OCI-M1 (cell line): ENCODE data around the gene CBX7.

Experiments
- DNase-seq: peaks from one replicate; lab custom pipeline; 2025; lab: John Stamatoyannopoulos, UW

CBX7 gene

DNA sequence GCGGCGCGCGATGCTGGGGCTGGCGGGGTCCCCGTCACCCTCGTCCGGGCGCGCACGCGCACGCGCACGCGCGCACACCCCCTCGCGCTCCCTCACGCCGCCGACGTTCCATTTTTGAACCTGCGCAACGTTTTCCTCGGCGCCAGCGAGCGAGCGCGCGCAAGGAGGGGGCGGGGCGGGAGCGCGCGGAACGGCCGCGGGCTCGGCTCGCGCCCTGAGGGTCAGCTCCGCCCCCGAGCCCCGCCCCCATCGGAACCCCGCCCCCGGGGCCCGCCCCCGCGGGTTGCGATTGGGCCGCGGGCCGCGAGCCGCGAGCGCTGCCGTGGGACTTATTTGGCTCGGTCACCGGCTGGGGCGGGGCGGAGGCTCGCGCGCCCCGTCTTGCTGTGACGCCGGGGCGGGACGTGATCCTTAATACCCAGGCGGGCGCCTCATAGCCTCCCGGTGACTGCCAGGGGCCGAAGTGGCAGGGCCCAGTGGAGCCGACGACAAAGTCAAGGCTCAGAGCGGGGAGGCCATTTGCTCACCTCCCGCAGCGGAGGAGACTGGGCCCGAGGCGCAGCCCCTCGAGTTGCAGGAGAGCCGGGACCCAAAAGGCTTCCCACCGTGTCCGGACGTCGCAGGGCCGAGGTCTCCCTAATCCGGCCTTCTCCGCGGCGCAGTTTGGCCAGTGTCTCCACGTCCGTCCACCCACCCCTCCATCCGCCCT, at the start of gene CBX7:
TSS of gene CBX7 (minus strand) at position 170 of the 709 bp plus-strand sequence. CDS start 236 bp downstream, outside the sequence.
- peak; percentile 86 for DNase-seq

DNA sequence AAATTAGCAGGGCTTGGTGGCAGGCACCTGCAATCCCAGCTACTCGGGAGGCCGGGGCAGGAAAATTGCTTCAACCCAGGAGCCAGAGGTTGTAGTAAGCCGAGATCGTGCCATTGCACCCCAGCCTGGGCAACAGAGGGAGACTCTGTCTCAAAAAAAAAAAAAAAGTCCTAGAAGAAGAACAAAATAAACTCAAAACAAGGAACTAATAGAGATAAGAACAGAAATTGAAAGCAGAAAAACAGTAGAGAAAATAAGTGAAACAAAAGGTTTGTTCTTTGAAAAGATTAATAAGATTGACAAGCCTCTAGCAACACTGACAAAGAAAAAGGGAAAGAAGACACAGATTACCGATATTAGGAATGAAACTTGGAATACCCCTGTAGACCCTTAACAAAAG, 45.1 kb upstream of the CBX7 start:
- DNase-seq: no peak

DNA sequence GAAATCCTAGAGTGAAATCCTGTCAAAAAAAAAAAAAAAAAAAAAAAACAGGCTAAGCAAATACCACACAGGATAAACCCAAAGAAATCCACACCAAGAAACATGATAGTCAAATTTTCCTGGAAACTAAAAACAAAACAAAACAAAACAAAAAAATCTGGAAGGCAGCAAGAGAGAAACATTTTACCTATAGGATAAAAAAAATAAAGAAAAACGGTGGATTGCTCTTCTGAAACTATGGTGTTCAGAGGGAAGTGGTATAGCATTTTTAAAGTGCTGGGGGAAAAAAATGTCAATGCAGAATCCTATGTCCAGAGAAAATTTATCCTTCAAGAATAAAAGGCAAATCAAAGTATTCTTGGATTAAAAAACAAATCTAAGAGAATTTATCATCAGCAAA, 41.6 kb upstream of the CBX7 start:
- peak; percentile 24 for DNase-seq

DNA sequence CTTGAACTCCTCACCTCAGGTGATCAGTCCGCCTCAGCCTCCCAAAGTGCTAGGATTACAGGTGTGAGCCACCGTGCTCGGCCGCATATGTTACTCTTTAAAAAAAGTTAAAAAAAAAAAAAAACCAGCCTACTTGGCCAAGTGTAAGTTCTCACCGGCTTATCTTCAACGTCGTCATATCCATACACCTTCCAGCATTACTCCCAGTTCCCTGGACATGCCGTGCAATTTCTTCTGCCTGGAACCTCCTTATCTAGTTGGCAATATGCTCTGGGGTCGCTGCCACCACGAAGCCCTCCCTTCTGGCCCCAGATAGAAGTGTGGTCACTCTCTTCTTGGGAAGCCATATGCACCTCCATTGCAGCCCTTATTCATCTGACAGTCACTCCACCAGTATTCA, 36.3 kb upstream of the CBX7 start:
- DNase-seq: no peak

DNA sequence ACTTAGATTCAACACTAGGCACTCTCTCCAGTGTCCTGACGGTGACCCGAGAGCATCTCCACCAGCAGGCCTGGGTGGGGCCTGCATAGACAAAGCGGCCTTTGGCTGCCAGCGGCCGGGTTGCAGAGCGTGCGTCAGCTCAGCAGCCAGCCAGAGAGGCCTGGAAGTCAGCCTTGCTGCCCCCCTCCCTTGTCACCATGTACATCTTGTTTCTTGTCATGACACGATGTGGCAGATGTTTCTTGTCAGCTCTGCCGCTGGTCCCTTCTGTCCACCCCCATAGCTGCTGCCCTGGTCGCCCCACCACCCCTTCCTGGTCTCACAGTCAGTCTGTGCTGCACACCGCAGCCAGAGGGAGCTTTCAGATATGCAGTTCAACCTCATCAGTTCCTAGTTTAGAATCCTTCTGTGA, 33.1 kb upstream of the CBX7 start:
- DNase-seq: no peak

DNA sequence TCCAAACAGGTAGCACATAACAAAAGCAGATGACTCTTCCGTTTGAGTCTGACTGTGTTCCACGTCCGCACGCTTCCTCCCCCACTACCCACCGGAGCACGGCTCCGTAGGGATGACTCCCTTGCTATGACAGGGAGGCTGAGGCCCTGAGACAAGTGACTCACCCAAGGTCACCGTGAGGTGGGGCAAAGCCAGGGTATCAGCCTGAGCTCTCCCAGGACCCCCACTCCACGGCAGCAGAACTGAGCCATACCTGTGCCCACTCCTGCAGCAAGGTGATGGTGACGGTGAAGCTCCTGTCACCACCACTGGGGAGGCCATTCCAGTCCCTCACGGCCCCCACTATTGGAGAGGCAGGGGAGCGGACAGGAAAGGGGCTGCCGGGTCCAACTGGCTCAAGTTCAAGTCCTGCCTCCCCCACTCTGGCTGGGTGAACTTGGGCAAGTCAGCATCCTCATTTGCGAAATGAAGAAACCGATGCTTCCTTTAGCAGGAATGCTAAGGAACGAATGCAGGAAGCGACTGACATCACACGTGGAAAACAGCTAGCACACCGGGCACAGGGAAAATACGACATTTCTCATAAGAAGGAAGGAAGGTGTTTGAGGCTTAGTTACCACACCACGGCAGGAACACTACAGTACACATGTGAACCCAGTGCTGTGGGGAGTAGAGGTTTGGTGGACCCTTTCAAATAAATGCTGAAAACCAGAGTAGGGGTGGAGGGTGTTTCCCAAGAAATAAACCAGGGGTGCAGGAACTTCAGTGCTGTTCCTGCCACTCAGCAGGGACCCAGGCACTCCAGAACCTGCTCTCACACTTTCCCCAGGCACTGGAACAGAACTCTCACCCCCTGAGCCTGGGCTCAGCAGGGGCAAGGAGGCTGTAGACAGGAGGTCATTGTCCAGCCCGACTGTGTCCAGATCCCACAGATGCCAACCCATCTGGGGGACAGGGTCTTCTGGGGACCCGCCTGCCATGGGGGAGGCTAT, 32.4 kb upstream of the CBX7 start:
- no peak for DNase-seq

DNA sequence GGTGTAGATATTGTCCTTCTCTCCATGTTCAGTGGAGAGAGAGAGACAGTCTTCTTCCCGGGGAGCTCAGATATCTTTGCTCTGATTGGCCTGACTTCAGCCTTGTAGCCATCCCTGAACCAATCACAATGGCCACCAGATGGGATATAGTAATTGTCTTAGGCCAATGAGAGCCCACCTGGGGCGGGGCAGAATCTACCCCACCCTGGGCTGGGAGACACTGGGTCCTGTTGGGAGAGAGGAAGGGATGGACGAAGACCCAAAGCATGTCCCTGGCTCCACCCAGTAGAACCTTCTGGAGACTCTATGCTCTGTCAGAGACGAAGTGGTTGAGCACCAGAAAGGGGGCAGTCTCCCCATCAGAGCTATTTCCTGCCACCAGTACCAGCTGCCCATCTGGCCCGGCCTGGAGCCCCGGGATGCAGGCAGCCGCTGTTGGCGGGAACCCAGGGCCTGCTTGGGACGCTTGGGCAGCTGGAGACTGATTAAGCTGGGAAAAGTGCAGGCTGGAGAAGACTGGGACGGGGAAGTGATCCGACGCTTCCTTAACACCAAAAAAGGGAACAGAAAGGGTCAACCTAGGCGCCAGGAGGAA, 31.6 kb upstream of the CBX7 start:
- DNase-seq: no peak

DNA sequence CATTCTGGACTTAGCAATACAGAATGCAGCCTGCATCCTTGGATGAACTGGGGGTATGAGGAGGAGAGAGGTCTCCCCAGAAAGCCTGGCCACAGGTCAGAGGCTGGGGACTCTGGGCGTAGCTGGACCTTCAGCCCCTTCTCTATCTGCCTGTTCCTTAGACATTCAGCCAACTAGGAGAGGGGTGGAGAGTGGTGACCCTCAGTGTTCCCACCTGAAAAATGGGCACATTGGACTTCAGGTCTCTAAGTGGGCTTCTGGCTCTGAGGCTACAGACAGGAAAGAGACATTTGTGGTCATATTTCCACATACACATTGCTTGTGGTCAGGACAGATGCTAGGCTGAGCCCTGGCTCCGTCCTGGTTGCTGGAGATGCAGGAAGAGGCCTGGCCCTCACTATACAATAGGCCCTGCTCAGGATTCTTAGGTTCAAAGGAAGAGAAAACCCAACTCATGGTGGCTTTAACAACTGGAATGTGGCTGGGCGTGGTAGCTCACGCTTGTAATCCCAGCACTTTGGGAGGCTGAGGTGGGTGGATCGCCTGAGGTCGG, 30.1 kb upstream of the CBX7 start:
- no peak for DNase-seq

DNA sequence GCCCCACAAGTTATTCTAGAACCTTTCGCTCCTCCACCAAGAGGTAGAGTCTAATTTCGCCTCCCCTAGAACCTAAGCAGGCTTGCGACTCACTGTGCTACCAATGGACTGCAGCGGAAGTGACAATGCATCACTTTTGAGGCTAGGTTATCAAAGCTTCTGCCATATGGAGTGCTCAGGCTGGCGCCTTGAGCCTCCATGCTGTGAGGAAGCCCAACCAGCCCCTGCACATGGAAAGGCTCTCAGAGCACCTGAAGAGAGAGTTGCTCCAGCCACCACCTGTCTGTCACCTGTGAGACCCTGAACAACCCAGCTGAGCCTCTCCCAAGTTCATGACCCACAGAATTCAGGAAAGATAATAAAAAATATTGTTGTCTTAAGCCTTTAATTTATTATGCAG, 29.3 kb upstream of the CBX7 start:
- DNase-seq: no peak

DNA sequence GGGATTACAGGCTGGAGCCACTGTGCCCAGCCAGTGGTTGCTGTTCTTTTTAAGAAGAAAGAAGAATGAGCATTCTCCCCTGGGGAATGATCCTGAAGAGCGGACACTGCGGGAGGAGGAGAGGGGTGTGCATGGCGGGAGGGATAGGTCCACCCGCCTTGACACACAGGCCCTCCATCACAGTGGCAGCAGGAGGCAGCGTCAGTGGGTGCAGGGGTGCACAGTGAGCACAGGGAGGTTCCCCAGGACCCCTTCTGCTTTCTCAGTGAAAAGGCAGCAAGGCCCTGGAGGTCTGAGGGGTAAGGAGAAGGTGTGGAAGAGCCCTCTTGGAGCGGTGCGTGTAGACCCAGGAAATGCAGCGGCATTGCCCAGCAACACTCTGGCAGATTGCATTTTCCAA, 28.9 kb upstream of the CBX7 start:
- no peak for DNase-seq

DNA sequence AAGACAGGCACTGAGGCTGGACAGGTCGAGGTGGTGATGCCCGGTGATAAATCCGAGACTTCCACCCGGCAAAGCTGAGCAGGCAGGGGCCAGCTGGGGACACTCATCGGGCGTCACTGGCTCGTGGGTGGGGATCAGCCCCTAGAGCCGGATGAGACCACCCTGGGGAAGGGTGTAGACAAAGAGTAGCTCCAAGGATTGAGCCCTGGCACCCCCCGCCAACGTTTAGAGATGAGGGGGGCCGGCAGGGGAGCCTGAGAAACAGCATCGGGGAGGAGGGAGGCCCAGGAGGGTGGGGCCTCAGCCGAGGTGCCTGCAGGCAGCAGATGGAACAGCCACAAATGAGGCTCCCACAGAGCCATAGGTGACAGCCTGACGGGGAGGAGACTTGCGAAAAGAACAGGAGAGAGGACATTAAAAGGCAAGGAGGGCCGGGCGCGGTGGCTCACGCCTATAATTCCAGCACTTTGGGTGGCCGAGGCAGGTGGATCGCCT, 27.4 kb upstream of the CBX7 start:
- DNase-seq: no peak

DNA sequence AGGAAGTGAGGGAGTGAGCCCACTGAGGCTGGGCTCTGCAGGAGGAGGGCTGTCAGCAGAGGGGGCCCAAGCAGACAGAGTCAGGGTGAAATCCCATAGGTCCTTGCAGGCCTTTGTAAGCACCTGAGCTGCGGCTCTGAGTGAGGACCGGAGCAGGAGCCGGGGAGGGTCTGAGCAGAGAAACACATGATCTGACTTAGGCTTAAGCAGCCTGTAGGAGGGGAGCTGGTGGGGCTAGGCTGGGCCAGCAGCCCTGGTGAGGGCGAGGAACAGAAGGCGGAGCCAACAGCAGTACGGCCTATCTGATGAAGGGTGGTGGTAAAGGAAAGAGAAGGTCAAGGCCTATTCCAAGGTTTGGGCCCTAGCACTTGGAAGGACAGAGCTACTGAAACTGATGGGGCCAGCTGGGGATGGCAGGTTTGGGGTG, 26.9 kb upstream of the CBX7 start:
- no peak for DNase-seq

DNA sequence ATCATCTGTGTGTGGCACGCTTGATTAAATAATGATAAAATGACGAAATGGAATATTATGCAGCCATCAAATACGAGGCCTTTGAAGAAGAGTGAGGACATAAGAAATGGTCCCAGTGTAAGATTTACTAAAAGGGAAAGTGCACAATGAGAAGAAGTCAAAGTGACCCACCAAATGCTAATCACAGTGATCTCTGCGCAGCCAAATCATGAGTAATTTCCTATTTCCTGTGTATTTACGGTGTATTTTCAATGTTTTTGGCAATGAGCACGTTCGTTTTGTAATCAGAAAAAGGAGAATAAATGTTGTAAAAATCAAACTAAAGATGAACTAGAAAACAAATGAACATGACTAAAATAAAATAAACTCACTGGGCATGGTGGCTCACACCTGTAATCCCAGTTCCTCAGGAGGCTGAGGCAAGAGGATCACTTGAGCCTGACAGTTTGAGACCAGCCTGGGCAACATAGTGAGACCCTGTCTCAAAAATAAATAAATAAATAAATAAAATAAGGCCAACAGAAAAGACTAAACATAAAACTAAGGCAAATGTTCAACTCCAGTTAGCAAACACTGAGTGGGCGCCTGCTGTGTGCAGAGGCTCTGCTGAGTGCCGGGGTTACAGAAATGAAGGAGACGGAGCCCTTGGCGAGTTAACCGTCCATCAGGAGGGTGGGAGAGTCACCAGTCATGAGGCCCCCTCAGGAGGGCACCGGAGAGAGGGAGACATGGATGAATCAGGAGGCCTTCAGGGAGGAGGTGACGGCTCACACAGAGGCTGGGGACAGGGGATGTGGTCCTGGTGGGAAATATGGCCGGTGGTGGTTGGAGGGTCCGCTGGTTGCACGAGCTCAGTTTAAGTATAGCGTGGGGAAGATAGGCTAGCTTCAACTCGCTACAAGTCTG, 26.0 kb upstream of the CBX7 start:
- no peak for DNase-seq

DNA sequence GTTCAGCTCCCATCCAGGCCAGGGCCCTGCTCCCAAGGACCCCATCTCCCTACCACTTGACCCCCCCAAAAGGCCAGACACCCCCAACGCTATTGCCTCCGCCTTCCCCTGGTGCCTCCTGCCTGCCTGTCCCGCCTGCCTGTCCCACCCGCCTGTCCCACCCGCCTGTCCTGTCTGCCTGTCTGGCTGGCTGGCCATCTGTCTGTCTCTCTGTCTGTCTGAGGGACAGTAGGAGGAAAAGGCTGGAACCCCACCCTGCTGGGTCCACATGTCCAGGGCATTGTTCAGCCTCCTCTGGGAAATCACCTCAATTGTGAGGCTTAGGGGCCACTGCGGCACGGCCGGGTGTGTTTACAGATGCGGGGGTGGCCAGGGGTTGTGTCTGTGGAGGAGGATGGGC, 25.3 kb upstream of the CBX7 start:
- DNase-seq: no peak

DNA sequence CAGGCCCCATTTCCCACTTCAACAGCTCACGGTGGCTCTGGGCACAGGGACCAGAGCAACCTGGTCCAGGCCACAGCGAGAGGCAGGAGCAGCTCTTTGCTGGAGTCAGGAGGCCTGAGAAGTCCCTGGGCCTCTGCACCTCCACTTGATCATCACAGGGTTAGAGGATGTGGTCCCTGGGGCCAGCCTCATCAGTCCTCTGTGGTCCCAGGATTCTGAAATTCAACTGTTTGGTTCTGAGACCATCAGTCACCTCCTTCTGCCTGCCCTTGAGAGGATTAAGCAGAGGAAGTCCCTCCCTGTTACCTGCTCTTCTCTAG, 24.9 kb upstream of the CBX7 start:
- DNase-seq: no peak

DNA sequence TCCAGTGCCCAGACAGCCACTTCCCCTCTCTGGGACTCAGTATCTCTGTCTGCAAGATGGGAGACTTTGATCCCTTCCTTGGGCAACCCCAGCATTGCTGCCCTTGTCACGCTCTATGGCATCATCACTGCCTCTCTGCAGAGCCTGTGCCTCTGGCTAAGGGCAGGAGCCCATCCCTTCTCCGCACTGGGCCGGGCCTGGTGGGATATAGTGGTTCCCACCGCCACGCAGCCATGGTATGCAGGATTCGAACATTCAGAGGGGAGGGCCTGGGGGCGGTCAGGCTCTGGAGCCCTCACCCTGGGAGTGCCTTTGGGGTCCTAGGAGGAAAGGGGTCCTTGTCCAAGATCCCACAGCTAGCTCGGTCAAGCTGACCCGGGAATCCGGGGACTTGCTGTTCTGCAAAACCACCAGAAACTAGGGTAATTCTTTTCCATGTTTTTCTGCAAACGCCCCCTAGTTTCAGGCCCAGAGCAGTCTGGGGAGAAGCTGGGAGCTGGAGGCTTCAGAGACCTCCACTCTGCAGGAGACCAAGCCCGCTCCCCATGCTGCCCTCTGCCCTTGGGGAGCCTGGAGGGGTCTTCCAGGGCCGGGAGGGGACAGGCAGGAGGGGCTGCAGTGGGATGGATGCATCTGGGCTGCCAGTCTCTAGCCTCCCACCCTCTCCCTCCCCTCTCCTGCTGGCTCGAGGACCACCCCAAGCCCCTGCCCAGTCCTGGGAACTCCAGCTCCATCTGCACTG, 24.4 kb upstream of the CBX7 start:
- DNase-seq: no peak

DNA sequence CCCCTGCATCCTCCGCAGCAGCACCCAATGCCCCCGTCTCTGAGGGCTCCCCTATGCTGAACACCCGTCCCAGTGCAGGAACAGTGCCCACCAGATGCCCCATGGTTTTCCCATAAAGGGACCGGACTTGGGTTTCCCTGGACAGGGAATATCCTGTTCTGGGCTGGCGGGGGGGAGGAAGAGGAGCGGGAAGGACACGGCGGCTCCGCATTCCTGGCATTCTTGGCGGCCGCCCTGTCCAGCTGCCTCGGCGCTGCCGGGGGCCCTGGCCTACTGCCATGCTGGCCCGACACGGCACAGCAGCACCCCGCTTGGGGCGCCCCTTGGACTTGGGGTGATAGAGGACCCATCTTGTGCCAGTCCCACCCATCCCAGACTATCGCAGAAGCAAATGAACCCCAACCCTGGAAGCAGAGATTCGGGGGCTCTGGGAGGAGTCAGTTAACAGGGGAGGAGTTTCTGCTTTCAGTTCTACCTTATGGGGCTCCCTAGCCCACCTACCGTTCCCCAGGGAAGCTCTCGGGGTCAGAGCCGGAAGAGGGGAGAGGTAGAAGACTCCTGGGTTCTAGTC, 23.7 kb upstream of the CBX7 start:
- no peak for DNase-seq

DNA sequence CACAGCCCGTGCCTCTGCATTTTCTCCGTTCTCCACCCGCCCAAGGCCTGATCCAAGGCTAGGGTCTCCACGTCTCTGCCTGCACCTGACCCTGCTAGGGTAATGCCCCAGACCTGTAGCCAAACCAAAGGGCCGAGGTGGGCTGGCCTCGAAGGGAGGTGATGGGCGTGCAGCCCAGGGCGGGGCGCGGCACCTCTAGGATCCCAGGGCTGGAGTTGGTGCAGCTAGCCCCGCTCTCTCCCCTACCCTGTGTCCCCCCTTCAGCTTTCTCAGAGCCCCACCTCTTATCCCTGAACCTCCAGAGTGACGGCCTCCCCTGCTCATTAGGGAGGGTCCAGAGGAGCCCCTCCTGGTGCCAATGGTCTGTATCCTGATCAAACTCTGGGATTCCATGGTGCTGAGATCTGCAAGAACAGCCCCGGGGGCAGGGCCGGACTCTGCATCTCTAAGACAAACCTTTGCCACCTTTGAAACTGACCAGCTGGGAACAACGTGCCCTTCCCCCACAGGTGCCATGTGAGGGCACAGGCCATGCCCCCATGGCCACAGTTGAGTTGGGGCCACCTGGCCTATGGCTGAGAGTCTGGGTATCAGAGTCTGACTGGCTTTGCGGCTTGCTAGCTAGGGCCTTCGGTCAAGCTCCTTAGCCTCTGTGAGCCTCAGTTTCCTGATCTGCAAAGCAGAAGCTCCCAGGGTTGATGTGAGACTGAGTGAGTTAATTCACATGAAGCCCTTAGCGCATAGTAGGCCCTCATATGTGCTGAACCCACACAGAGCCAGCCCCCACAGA, 23.1 kb upstream of the CBX7 start:
- no peak for DNase-seq
